ENCODE results near the gene XYLT1.

The XYLT1 gene

GRCh38 chr16:17258848-17259713 lies 211.7 kb downstream of the XYLT1 start:
- H3K4me3 ChIP-seq (ENCODE audit: low read length) = no peak overlapping the region
- DNase-seq (ENCODE audit: low read depth, low spot score) = no peak

- DNase-seq (ENCODE audit: low read depth, low spot score) = no peak
These were observed 212.6 kb downstream of the XYLT1 start for GRCh38 chr16:17258077-17258599.

GRCh38 chr16:17257426-17258023 lies 213.2 kb downstream of the XYLT1 start:
- DNase-seq (ENCODE audit: low read depth, low spot score) = no peak
- no peak overlapping the region for H3K4me3 ChIP-seq (ENCODE audit: low read length)

More at GRCh38 chr16:17258077-17258599, 212.6 kb downstream of the XYLT1 start:
- H3K4me3 ChIP-seq (ENCODE audit: low read length) = no peak overlapping the region

- DNase-seq (ENCODE audit: low read depth, low spot score) = no peak
- no peak overlapping the region for H3K4me3 ChIP-seq (ENCODE audit: low read length)
These were observed 218.1 kb downstream of the XYLT1 start for GRCh38 chr16:17252701-17253100.

- H3K4me3 ChIP-seq (ENCODE audit: low read length) = no peak overlapping the region
- no peak for DNase-seq (ENCODE audit: low read depth, low spot score)
These were observed 218.7 kb downstream of the XYLT1 start for GRCh38 chr16:17252064-17252463.

- no peak for DNase-seq (ENCODE audit: low read depth, low spot score)
- H3K4me3 ChIP-seq (ENCODE audit: low read length) = no peak overlapping the region
These were observed 219.3 kb downstream of the XYLT1 start for GRCh38 chr16:17251496-17251895.

GRCh38 chr16:17246974-17247732 lies 223.6 kb downstream of the XYLT1 start:
- no peak for DNase-seq (ENCODE audit: low read depth, low spot score)
- H3K4me3 ChIP-seq (ENCODE audit: low read length) = no peak overlapping the region

GRCh38 chr16:17246268-17246885 lies 224.4 kb downstream of the XYLT1 start:
- DNase-seq (ENCODE audit: low read depth, low spot score) = no peak
- H3K4me3 ChIP-seq (ENCODE audit: low read length) = no peak overlapping the region

- DNase-seq (ENCODE audit: low read depth, low spot score) = no peak
- no peak overlapping the region for H3K4me3 ChIP-seq (ENCODE audit: low read length)
These were observed 225.0 kb downstream of the XYLT1 start for GRCh38 chr16:17245776-17246175.

GRCh38 chr16:17244872-17245551 lies 225.7 kb downstream of the XYLT1 start:
- DNase-seq (ENCODE audit: low read depth, low spot score) = no peak
- H3K4me3 ChIP-seq (ENCODE audit: low read length) = no peak overlapping the region

- no peak overlapping the region for H3K4me3 ChIP-seq (ENCODE audit: low read length)
- no peak for DNase-seq (ENCODE audit: low read depth, low spot score)
These were observed 229.4 kb downstream of the XYLT1 start for GRCh38 chr16:17241264-17241835.

- DNase-seq (ENCODE audit: low read depth, low spot score) = no peak
- no peak overlapping the region for H3K4me3 ChIP-seq (ENCODE audit: low read length)
These were observed 232.3 kb downstream of the XYLT1 start for GRCh38 chr16:17238285-17239028.

- H3K4me3 ChIP-seq (ENCODE audit: low read length) = no peak overlapping the region
- no peak for DNase-seq (ENCODE audit: low read depth, low spot score)
These were observed 233.3 kb downstream of the XYLT1 start for GRCh38 chr16:17237350-17237944.

GRCh38 chr16:17235147-17235815 lies 235.5 kb downstream of the XYLT1 start:
- no peak for DNase-seq (ENCODE audit: low read depth, low spot score)
- no peak overlapping the region for H3K4me3 ChIP-seq (ENCODE audit: low read length)

GRCh38 chr16:17233318-17234002 lies 237.3 kb downstream of the XYLT1 start:
- H3K4me3 ChIP-seq (ENCODE audit: low read length) = no peak overlapping the region
- DNase-seq (ENCODE audit: low read depth, low spot score) = no peak

GRCh38 chr16:17232487-17232886 lies 238.3 kb downstream of the XYLT1 start:
- DNase-seq (ENCODE audit: low read depth, low spot score) = no peak
- H3K4me3 ChIP-seq (ENCODE audit: low read length) = no peak overlapping the region
